Mucosa of descending colon (tissue), 3 donors: ENCODE data around the gene KCNJ16. TPM values are rescaled to one million over a fixed set of nuclear protein-coding genes. Genes with fewer than 3 reads are reported as not detected.

Source experiments
- ATAC-seq: fragments of 200-7000 bp; cut with Tn5 transposase; one replicate; pipeline ENCODE4 v1.9.1; 2020; ENCODE audit warnings: mild to moderate bottlenecking, moderate library complexity
- DNase-seq, 3 donors: peaks; one replicate each; pipeline ENCODE4 v3.0.0-alpha.2; 2020
- H3K36me3 ChIP-seq: fragments of 200-600 bp; one replicate; pipeline ENCODE4 v1.8.0; 2021; ENCODE audit warnings: low read depth, mild to moderate bottlenecking
- H3K4me1 ChIP-seq: fragments of 200-600 bp; one replicate; pipeline ENCODE4 v1.8.0; 2021; ENCODE audit warnings: low read depth, mild to moderate bottlenecking
- H3K4me3 ChIP-seq: fragments of 200-600 bp; one replicate; pipeline ENCODE4 v1.8.0; 2021; ENCODE audit warnings: mild to moderate bottlenecking
- H3K9me3 ChIP-seq: fragments of 200-600 bp; one replicate; pipeline ENCODE4 v1.8.0; 2021; ENCODE audit warnings: mild to moderate bottlenecking
- CTCF ChIP-seq: fragments of 200-600 bp; IDR thresholded peaks from one replicate; pipeline ENCODE4 v1.8.0; 2022; ENCODE audit warnings: antibody characterized with exemption, mild to moderate bottlenecking
- intact Hi-C, 2 donors: fragments of 100-400 bp; cut with DNase I in 1 of 2; cut with micrococcal nuclease in 1 of 2; formaldehyde crosslinking; loops; one replicate each; pipeline versions ENCODE4 v1.11.0 to v1.11.1; 2022; cut with DNase I, micrococcal nuclease
- total RNA-seq, 3 donors: library from RNA; stranded (reverse); fragmentation: NEBNext Ultra II Directional in 2 of 3; extraction: Animal tissue kit (Norgen Biotek cat#: 25700) in 2 of 3; gene quantifications; one replicate each; pipeline versions ENCODE4 v1.2.1 to v1.2.4, GENCODE V29; 2021 to 2023
- donor health status: DM: no; HTN: no; CAD: no; lungs with moderate emphysema.
- donor health status: DM: no; HTN: no; CAD: no.
- donor health status: DM: no; HTN: yes; CAD: no.

Gene KCNJ16
- total RNA-seq, 3 donors from 2014 or later: 0.09 to 1.1 TPM; not detected in 1

GRCh38 chr17:70111201-70111600 lies 36.2 kb downstream of the KCNJ16 start:
- intact Hi-C loops: no loop called here
- no peaks in the 10 kb centered on the region for H3K36me3 ChIP-seq
- no peak for TF ChIP-seq CTCF
- no peak overlapping the region for H3K4me3 ChIP-seq
- DNase-seq: no peak
- no peak for ATAC-seq
- H3K4me1 ChIP-seq: no peaks in the 10 kb centered on the region
- H3K9me3 ChIP-seq: no peaks in the 10 kb centered on the region

- H3K4me3 ChIP-seq: no peak overlapping the region
- TF ChIP-seq CTCF: no peak
- ATAC-seq: no peak
These were observed 39.4 kb downstream of the KCNJ16 start for GRCh38 chr17:70114405-70114804.

GRCh38 chr17:70115126-70115525 lies 40.1 kb downstream of the KCNJ16 start:
- ATAC-seq: no peak
- TF ChIP-seq CTCF: no peak

More at GRCh38 chr17:70114405-70114804, 39.4 kb downstream of the KCNJ16 start:
- intact Hi-C loops: no loop called here
- DNase-seq: no peak
- no peaks in the 10 kb centered on the region for H3K36me3 ChIP-seq
- no peaks in the 10 kb centered on the region for H3K4me1 ChIP-seq
- H3K9me3 ChIP-seq: peaks cover 2% of the 10 kb centered on the region

GRCh38 chr17:70116919-70117318 lies 41.9 kb downstream of the KCNJ16 start:
- intact Hi-C loops: no loop called here
- H3K36me3 ChIP-seq: no peaks in the 10 kb centered on the region
- H3K4me3 ChIP-seq: no peak overlapping the region
- no peak for ATAC-seq
- no peak for DNase-seq
- H3K9me3 ChIP-seq: peaks cover 2% of the 10 kb centered on the region
- TF ChIP-seq CTCF: no peak
- H3K4me1 ChIP-seq: no peaks in the 10 kb centered on the region

More at GRCh38 chr17:70115126-70115525, 40.1 kb downstream of the KCNJ16 start:
- H3K4me3 ChIP-seq: no peak overlapping the region
- no peak for DNase-seq
- peaks cover 2% of the 10 kb centered on the region for H3K9me3 ChIP-seq
- H3K4me1 ChIP-seq: no peaks in the 10 kb centered on the region
- intact Hi-C loops: no loop called here
- no peaks in the 10 kb centered on the region for H3K36me3 ChIP-seq

- ATAC-seq (no peak), DNase-seq (no peak)
- no peak overlapping the region for H3K4me3 ChIP-seq
- intact Hi-C loops: no loop called here
- TF ChIP-seq CTCF: no peak
- H3K36me3 ChIP-seq: no peaks in the 10 kb centered on the region
- H3K9me3 ChIP-seq: peaks cover 2% of the 10 kb centered on the region
- H3K4me1 ChIP-seq: no peaks in the 10 kb centered on the region
These were observed 44.5 kb downstream of the KCNJ16 start for GRCh38 chr17:70119545-70119944.

- TF ChIP-seq CTCF: no peak
- H3K9me3 ChIP-seq: peaks cover 2% of the 10 kb centered on the region
- H3K4me3 ChIP-seq: no peak overlapping the region
- intact Hi-C loops: no loop called here
- no peaks in the 10 kb centered on the region for H3K36me3 ChIP-seq
- DNase-seq: no peak
- peak; percentile 40 for ATAC-seq
- H3K4me1 ChIP-seq: no peaks in the 10 kb centered on the region
These were observed 45.0 kb downstream of the KCNJ16 start for GRCh38 chr17:70119983-70120382.
